ENCODE results near the gene TMCC3. TPM values are rescaled to one million over a fixed set of nuclear protein-coding genes. Genes with fewer than 3 reads are reported as not detected.

Gene TMCC3
- total RNA-seq, 1 experiment from 2014 or later, result 0.49 TPM

DNA sequence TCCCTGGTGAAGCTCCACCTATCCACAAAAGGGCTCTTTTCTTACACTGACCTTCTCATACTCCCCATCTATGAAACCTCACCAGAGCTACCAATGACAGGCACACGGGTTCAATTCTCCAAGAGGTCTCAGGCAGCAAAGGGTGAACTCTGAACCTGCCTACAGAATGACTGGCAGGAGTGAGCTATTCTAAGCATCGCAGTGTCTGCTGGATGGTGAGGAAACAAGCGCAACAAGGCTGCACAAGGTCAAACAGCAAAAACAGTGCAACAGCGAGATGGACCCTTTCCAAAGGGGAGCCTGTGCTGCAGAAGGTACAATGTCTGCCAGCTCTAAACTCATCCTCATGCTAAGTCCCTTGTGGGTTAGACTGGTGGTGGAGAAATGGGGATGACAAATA is 22.0 kb downstream of the TMCC3 start:
- DNase-seq (ENCODE audit: low spot score), result no peak
- ChIA-PET POLR2A (ENCODE audit: low non-redundant PET) (no interaction called here), CTCF (no interaction called here)
- Histone ChIP-seq H3K27me3 (replicated peaks; ENCODE audit: insufficient read depth, low read depth, low read length, poor library complexity) (no peaks in the 10 kb centered on the region), H3K4me1 (ENCODE audit: insufficient read depth, low read length, poor library complexity, severe bottlenecking) (no peaks in the 10 kb centered on the region), H3K36me3 (ENCODE audit: insufficient read depth, low read length, poor library complexity, severe bottlenecking) (no peaks in the 10 kb centered on the region), H3K27ac (ENCODE audit: low read depth, low read length, poor library complexity, severe bottlenecking) (no peak overlapping the region), H3K4me3 (ENCODE audit: low read depth, low read length, poor library complexity, severe bottlenecking) (no peak overlapping the region), H3K9me3 (ENCODE audit: low read depth, low read length, poor library complexity, severe bottlenecking) (no peaks in the 10 kb centered on the region)
- no peak for TF ChIP-seq EZH2 (IDR thresholded peaks at IDR 0.05; ENCODE audit: borderline replicate concordance, low read depth, low read length, poor library complexity, severe bottlenecking)
- TF ChIP-seq, protein P1, sequence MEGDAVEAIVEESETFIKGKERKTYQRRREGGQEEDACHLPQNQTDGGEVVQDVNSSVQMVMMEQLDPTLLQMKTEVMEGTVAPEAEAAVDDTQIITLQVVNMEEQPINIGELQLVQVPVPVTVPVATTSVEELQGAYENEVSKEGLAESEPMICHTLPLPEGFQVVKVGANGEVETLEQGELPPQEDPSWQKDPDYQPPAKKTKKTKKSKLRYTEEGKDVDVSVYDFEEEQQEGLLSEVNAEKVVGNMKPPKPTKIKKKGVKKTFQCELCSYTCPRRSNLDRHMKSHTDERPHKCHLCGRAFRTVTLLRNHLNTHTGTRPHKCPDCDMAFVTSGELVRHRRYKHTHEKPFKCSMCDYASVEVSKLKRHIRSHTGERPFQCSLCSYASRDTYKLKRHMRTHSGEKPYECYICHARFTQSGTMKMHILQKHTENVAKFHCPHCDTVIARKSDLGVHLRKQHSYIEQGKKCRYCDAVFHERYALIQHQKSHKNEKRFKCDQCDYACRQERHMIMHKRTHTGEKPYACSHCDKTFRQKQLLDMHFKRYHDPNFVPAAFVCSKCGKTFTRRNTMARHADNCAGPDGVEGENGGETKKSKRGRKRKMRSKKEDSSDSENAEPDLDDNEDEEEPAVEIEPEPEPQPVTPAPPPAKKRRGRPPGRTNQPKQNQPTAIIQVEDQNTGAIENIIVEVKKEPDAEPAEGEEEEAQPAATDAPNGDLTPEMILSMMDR (conservative IDR thresholded peaks at IDR 0.05; ENCODE audit: low read depth, low read length), result no peak
- BruUV-seq (replicated peaks), result no TSS peak
- intact Hi-C loops (cut with micrococcal nuclease; ENCODE audit: unreplicated experiment), result no loop called here

DNA sequence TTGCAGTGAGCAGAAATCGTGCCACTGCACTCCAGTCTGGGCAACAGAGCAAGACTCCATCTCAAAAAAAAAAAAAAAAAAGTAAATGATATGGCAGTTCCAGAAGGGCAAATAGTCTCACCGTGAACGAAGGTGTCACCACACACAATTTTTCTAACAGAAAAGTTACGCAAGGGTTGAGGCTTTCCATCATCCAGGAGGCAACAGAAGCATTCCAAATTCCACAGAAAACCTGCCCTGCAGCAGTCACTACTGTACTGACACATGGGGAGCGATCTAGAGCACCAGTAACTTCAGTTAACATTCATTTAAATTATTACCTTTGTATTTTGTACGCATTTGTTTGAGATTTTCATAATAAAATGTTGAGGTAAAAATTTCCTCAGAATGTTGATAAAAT is 24.8 kb downstream of the TMCC3 start:
- Histone ChIP-seq H3K27me3 (replicated peaks; ENCODE audit: insufficient read depth, low read depth, low read length, poor library complexity) (no peaks in the 10 kb centered on the region), H3K9me3 (ENCODE audit: low read depth, low read length, poor library complexity, severe bottlenecking) (no peaks in the 10 kb centered on the region), H3K27ac (ENCODE audit: low read depth, low read length, poor library complexity, severe bottlenecking) (no peak overlapping the region), H3K4me1 (ENCODE audit: insufficient read depth, low read length, poor library complexity, severe bottlenecking) (no peaks in the 10 kb centered on the region), H3K4me3 (ENCODE audit: low read depth, low read length, poor library complexity, severe bottlenecking) (no peak overlapping the region), H3K36me3 (ENCODE audit: insufficient read depth, low read length, poor library complexity, severe bottlenecking) (no peaks in the 10 kb centered on the region)
- BruUV-seq (replicated peaks), result no TSS peak
- DNase-seq (ENCODE audit: low spot score), result no peak
- TF ChIP-seq, protein P1 (conservative IDR thresholded peaks at IDR 0.05; ENCODE audit: low read depth, low read length), result no peak
- TF ChIP-seq EZH2 (IDR thresholded peaks at IDR 0.05; ENCODE audit: borderline replicate concordance, low read depth, low read length, poor library complexity, severe bottlenecking), result no peak
- ChIA-PET CTCF (no interaction called here), POLR2A (ENCODE audit: low non-redundant PET) (no interaction called here)
- intact Hi-C loops (cut with micrococcal nuclease; ENCODE audit: unreplicated experiment), result no loop called here

DNA sequence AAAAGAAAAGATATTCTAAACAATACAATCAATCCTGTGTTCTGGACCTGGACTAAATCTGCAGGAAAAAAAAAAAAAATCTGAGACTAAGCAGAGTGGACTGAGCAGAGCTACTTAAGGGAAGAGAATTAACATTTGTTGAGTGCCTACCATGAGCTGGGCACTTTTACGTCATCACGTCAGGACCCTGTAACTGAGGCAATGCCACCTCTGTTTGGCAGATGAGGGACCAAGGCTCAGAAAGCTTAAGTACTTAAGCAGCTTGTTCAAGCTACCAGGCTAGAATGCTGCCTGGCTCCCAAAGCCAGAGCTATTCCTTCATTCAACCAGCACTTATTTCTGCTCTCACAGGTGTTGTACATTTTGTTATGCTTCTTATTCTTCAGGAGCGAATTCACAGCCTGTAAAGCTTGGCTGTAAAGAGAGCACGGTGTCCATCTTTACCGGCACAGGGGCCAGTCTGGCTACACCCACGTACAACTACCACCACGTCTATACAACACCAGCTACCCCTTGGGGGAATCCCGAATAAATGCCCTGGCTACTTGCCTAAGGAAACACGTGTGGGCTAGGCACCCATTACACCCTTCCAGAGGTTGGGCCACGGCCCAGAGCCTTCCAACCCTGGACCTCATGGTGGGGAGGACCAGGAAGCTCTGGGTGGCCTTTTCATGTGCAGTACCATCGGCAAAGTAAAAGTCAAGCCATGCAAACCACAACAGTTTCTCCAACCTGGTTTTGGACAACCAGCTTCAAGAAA is 27.0 kb downstream of the TMCC3 start:
- CTCF ChIA-PET, result no interaction called here
- BruUV-seq (replicated peaks), result no TSS peak
- no peak overlapping the region for H3K27ac ChIP-seq (ENCODE audit: low read depth, low read length, poor library complexity, severe bottlenecking)

More for the DNA sequence above, 27.0 kb downstream of the TMCC3 start:
- TF ChIP-seq, protein P1 (conservative IDR thresholded peaks at IDR 0.05; ENCODE audit: low read depth, low read length), result no peak
- no peak for TF ChIP-seq EZH2 (IDR thresholded peaks at IDR 0.05; ENCODE audit: borderline replicate concordance, low read depth, low read length, poor library complexity, severe bottlenecking)
- H3K36me3 ChIP-seq (ENCODE audit: insufficient read depth, low read length, poor library complexity, severe bottlenecking), result no peaks in the 10 kb centered on the region
- H3K4me1 ChIP-seq (ENCODE audit: insufficient read depth, low read length, poor library complexity, severe bottlenecking), result no peaks in the 10 kb centered on the region
- H3K27me3 ChIP-seq (replicated peaks; ENCODE audit: insufficient read depth, low read depth, low read length, poor library complexity), result no peaks in the 10 kb centered on the region
- H3K9me3 ChIP-seq (ENCODE audit: low read depth, low read length, poor library complexity, severe bottlenecking), result no peaks in the 10 kb centered on the region
- intact Hi-C loops (cut with micrococcal nuclease; ENCODE audit: unreplicated experiment), result no loop called here
- no peak for DNase-seq (ENCODE audit: low spot score)
- POLR2A ChIA-PET (ENCODE audit: low non-redundant PET), result no interaction called here
- no peak overlapping the region for H3K4me3 ChIP-seq (ENCODE audit: low read depth, low read length, poor library complexity, severe bottlenecking)
